ENCODE measurements around the gene MISFA. TPM values are rescaled to one million over a fixed set of nuclear protein-coding genes. Genes with fewer than 3 reads are reported as not detected.

The MISFA gene
- total RNA-seq, 1 experiment from 2014 or later: 3.7 TPM

- H2AFZ ChIP-seq (ENCODE audit: low read length): no peak overlapping the region
- H3K23me2 ChIP-seq (ENCODE audit: insufficient read length, low read depth, low read length, poor library complexity, severe bottlenecking): no peaks in the 10 kb centered on the region
- no peaks in the 10 kb centered on the region for H3K9me3 Mint-ChIP-seq
- H3K23ac ChIP-seq (ENCODE audit: insufficient read length, low read depth, low read length): no peak overlapping the region
- no peaks in the 10 kb centered on the region for H3K4me1 ChIP-seq (ENCODE audit: insufficient read depth, low read length)
- H4K5ac ChIP-seq (ENCODE audit: insufficient read length, low read depth, low read length): no peak overlapping the region
- DNase-seq: no peak
- no peak overlapping the region for H3T11ph ChIP-seq (ENCODE audit: low read length)
- H3K27ac ChIP-seq (ENCODE audit: insufficient read length, low read depth, low read length): no peak overlapping the region
- no peak for TF ChIP-seq CTCF (conservative IDR thresholded peaks at IDR 0.05)
- H3K4me1 Mint-ChIP-seq: no peaks in the 10 kb centered on the region
- no peak overlapping the region for H2BK20ac ChIP-seq (ENCODE audit: low read depth, low read length, poor library complexity, severe bottlenecking)
- no peak overlapping the region for H3K4me3 Mint-ChIP-seq
- H3K56ac ChIP-seq (ENCODE audit: insufficient read length, low read depth, low read length): no peak overlapping the region
- H2AK5ac ChIP-seq (ENCODE audit: insufficient read length, low read length): no peak overlapping the region
- no peak overlapping the region for H4K8ac ChIP-seq (replicated peaks; ENCODE audit: insufficient read length, low read depth, low read length)
- H2BK12ac ChIP-seq (ENCODE audit: insufficient read length, low read depth, low read length): no peak overlapping the region
- no peaks in the 10 kb centered on the region for H3K79me1 ChIP-seq (ENCODE audit: insufficient read depth, low read depth, low read length, poor library complexity, severe bottlenecking)
- H4K91ac ChIP-seq (ENCODE audit: insufficient read length, low read depth, low read length): no peak overlapping the region
- no peak overlapping the region for H3K4me2 ChIP-seq (ENCODE audit: insufficient read depth, insufficient read length, low read length)
- H3K18ac ChIP-seq (ENCODE audit: insufficient read length, low read depth, low read length): no peak overlapping the region
- no peaks in the 10 kb centered on the region for H4K20me1 ChIP-seq (ENCODE audit: control insufficient read depth, insufficient read depth, insufficient read length)
- WGBS (ENCODE audit: extremely low coverage, insufficient read length, low lambda C conversion rate): no CpG with 5 or more reads among the region's 5 CpGs
- H3K14ac ChIP-seq (ENCODE audit: insufficient read depth, low read length): no peak overlapping the region
- H3K36me3 Mint-ChIP-seq (ENCODE audit: insufficient read depth in 1 of 3, low read depth in 3 of 3): peaks cover 6 to 19% (median 18%) of the 10 kb centered on the region in 3 experiments; a peak in 6 of 7 replicates
- H3K4ac ChIP-seq (ENCODE audit: low read depth, low read length): no peak overlapping the region
- no peak overlapping the region for H2BK120ac ChIP-seq (ENCODE audit: low read depth, low read length, poor library complexity, severe bottlenecking)
- no peak overlapping the region for H2BK15ac ChIP-seq (ENCODE audit: low read depth, low read length)
- H2BK5ac ChIP-seq (ENCODE audit: insufficient read length, low read length): no peak overlapping the region
- no peak overlapping the region for H3K9ac ChIP-seq (ENCODE audit: extremely low read depth, insufficient read length, low read length)
- H3K9me3 ChIP-seq (ENCODE audit: control insufficient read depth, low read depth, low read length): no peaks in the 10 kb centered on the region
- no peaks in the 10 kb centered on the region for H3K27me3 Mint-ChIP-seq (ENCODE audit: low read depth)
- no peak overlapping the region for H3K27ac Mint-ChIP-seq
- H3K27me3 ChIP-seq (ENCODE audit: insufficient read depth, low read length): no peaks in the 10 kb centered on the region
- peaks cover 3% of the 10 kb centered on the region; the same call in 1 of the 2 replicates for H3K79me2 ChIP-seq (ENCODE audit: insufficient read depth, low read length)
These were observed 18.9 kb downstream of the MISFA start for GRCh38 chr11:18618342-18619025.

Data from H9 (cell line).